ENCODE results near the gene GARIN6.
A peak's percentile ranks its signal among the peaks of the same experiment; 100 is the strongest.
"Not testable (repeated sequence)": the region's sequence is repeated elsewhere in the genome, so short reads cannot be mapped to it uniquely, and the experiment has no call there.

Gene GARIN6

DNA sequence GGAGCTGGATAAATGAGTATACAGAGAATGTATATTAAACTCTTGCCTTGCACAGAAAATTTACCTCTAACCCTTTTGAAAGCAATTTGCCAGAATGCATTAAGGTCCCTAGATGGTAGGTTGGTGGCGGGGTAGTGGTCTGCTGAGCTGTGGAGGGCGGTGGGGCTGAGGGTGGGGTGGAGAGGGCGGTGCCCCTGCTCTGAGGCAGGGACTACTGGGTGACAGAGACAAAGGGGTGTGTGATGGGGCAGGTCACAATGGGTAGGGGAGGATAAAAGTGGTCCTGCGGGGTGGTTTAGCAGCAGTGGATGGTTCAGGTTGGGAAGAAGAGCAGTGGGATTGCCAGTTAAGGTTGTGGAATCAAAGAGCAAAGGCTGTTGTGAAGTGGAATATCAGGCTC lies at the start of gene GARIN6:
Gene GARIN6, plus strand, starts transcription at position 301 of the 400 bp plus-strand sequence. CDS start 422 bp downstream, outside the sequence.
- no peak for DNase-seq

DNA sequence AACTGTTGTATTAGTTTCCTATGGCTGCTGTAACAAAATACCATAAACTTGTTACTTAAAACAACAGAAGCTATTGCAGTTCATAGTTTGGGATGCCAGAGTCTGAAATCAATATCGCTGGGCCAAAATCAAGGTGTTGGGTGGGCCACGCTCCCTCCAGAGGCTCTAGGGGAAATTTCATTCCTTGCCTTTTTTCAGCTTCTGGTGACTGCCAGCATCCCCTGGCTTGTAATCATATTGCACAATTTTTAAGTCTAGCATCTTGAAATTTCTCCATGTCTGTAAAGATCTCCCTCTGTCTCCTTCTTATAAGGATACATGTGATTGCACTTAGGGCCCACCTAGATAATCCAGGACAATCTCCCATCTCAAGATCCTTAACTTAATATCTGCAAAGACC lies 48.8 kb upstream of the GARIN6 start:
- DNase-seq: no peak

GRCh38 chr12:99600388-99600787 lies 47.2 kb upstream of the GARIN6 start:
- DNase-seq: no peak

- DNase-seq: no peak
These were observed 37.9 kb upstream of the GARIN6 start for GRCh38 chr12:99609455-99610181.

DNA sequence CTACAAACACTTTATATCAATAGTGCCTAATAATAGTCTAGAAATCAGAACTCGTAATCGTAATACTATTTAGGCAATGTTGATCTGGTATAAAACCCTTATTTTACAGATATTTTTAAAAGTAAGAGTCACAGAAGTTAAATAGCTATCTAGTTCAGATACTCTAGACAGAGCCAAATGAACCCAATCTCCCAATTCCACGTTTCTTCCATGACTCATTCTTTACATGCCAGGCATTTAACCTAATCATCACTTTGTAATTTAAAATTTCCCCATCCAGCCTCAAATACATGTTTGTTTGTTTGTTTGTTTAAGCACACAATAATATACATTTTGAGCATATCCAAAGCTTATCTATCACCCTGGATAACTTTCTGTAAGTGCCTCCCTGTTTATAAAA lies 36.4 kb upstream of the GARIN6 start:
- no peak for DNase-seq

DNA sequence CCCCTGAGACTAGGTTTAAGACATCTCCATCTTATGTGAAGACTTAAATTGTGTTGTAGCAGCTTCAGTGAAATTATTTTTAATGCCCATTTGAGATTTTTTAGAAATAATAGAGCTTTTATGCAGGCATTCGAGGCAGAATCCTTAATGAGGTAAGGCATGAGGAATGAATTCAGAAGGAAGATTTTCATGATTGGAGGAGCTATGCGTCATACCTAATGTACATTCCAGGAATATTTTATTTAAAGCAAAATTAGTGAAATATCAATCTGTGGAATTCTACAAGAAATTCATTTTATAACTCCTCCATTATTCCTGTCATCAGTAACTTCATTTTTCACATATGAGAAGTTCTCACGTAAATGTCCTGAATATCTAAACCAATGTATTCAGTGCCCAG lies 36.0 kb upstream of the GARIN6 start:
- no peak for DNase-seq

DNA sequence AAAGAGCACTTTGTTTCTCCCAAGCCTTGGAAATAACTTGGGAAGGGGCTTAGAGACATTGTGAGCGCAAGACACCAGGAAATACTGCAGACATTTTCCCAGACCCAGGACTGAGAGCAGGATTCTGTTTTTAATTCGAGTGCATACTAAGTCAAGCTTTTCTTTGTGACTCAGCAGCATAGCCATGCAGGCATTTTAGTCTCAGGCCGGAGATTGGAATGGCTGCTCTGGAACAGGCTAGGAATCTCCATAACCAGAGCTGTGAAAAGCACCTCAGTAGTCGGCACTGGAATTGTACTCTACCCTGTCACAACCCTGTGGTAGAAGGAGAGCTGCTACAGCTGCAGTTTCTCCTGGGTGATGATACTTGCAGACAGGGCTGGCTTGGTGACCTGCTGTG lies 28.9 kb upstream of the GARIN6 start:
- DNase-seq: no peak

GRCh38 chr12:99619389-99620158 lies 28.0 kb upstream of the GARIN6 start:
- peak; percentile 37 to 51 for DNase-seq

DNA sequence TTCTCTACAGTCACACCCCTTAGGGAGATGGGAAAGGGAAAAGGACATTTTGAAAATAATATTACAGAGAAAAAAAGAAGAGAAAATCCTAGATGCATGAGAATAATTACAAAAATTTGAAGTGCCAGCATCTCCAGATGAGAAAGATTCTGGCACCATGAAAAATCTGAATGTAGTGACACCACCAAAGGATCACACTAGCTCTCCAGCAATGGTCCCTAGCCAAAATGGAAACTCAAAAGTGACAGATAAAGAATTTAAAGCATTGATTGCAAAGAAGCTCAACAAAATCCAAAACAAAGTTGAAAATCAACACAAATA lies 27.4 kb upstream of the GARIN6 start:
- DNase-seq: no peak

- DNase-seq: not testable (repeated sequence)
These were observed 23.0 kb upstream of the GARIN6 start for GRCh38 chr12:99624591-99624990.

GRCh38 chr12:99627459-99627858 lies 20.1 kb upstream of the GARIN6 start:
- no peak for DNase-seq

GRCh38 chr12:99644629-99645028 lies 2.9 kb upstream of the GARIN6 start:
- DNase-seq: no peak

DNA sequence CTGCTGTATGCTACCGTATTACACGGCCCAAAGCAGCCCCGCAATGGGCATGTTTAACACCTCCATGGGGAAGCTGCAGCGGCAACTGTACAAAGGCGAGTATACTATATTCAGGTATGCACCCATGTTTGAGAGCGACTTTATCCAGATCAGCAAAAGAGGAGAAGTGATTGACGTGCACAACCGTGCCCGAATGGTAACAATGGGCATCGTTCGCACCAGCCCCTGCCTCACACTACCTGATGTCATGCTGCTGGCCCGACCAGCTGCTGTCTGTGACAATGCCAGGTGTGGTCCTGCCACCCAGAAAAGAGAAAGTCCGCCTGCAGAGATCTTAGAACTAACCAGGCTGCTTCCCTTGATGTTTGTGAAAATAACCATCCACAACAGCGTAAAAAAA lies 630 bp downstream of the GARIN6 start:
- DNase-seq: no peak

- no peak for DNase-seq
These were observed 2.0 kb downstream of the GARIN6 start for GRCh38 chr12:99649551-99649950.

DNA sequence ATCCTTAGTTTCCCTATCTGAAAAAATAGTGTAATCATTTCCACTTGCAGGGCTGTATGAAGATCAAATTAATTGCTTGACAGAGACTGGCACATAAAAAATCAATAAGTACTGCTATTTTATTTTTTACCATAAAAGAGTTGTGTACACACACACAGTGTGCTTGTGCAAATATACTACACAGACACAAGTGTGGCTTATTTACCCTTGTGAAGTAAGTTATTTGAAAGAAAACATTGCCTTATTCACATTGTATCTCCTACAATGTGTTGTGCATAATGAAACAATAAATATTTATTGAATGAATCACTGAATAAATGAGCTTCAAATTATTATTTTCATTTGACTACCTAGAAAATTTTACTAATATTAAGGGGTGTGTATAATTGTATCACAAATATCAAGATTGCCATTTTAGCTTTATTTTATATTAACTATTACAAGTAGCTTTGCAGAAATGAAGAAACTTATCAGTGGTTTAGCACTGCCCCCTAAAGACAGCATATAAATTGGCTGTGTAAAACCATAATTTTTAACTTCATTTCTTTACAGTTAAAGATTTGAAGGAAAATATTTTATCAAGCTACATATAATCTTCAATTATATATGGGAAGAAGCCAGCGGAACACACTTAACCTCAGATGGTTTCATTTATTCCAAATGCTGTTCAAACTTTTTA lies 11.3 kb downstream of the GARIN6 start:
- no peak for DNase-seq

GRCh38 chr12:99670635-99671034 lies 23.1 kb downstream of the GARIN6 start:
- no peak for DNase-seq

DNA sequence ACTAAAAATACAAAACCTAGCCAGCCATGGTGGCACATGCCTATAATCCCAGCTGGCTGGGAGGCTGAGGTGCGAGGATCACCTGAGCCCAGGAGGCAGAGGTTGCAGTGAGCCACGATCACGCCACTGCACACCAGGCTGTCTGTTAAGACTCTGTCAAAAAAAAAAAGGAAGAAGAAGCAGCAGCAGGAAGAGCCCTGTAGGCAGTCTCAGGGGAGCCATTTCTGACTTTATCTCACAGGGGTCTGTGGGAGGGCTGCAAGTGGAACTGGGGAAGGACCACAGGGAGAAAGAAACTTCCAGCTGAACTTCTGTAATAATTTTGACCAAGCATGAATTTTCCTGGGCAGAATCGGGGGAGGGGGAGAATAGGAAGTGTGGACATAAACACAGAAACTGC lies 32.7 kb downstream of the GARIN6 start:
- DNase-seq: no peak

GRCh38 chr12:99686142-99686541 lies 38.6 kb downstream of the GARIN6 start:
- DNase-seq: no peak

DNA sequence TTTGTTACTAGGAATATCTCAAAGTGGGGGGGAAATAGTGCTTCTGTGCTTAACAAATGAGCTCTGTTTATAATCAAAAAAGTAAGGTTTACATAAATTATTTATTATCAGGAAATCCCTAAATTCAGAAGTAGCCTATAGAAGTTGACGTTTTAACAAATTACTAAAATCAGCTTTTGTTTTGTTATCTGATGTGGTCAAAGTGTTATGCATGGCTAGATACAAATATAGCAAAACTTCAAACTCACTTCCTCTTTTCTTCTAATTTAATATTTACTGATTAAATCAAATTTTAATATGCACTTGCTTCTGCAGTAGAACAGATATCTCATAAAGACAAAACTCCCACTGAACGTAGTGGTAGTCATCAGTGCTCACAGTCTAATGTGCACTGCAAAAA lies 47.5 kb downstream of the GARIN6 start:
- DNase-seq: no peak

Measured in Kasumi-1 (cell line).